Upper lobe of left lung (tissue), 6 donors: Measurements from ENCODE around the gene ATAD2B. TPM values are rescaled to one million over a fixed set of nuclear protein-coding genes. Genes with fewer than 3 reads are reported as not detected.
A peak's percentile ranks its signal among the peaks of the same experiment; 100 is the strongest.

ENCODE experiments used
- ATAC-seq, 2 donors: fragments of 200-7000 bp; cut with Tn5 transposase; one replicate each; pipeline ENCODE4 v1.9.1; 2022; ENCODE audit warnings: mild to moderate bottlenecking in 2 of 2, moderate library complexity in 2 of 2; ENCODE audit not compliant: low FRiP score in 2 of 2
- DNase-seq, 2 donors: peaks; one replicate each; pipeline ENCODE4 v3.0.0-alpha.2; 2019 to 2020
- H3K27ac ChIP-seq, 4 donors: fragments of 200-600 bp; sonication (generic); one replicate each; pipeline ENCODE4 v1.5.1; 2016 to 2019
- H3K27me3 ChIP-seq, 4 donors: fragments of 200-600 bp; sonication (generic); one replicate each; pipeline ENCODE4 v1.5.1; 2017 to 2019
- H3K36me3 ChIP-seq, 4 donors: fragments of 200-600 bp; sonication (generic); one replicate each; pipeline ENCODE4 v1.5.1; 2016 to 2019
- H3K4me1 ChIP-seq, 4 donors: fragments of 200-600 bp; sonication (generic); one replicate each; pipeline ENCODE4 v1.5.1; 2018 to 2019
- H3K4me3 ChIP-seq, 4 donors: fragments of 200-600 bp; sonication (generic); one replicate each; pipeline ENCODE4 v1.5.1; 2017 to 2019; ENCODE audit warnings: mild to moderate bottlenecking in 2 of 4, moderate library complexity in 1 of 4
- H3K9me3 ChIP-seq, 4 donors: fragments of 200-600 bp; sonication (generic); one replicate each; pipeline ENCODE4 v1.5.1; 2018 to 2019
- CTCF ChIP-seq, 6 experiments: fragments of 450-650 bp in 4 of 6; fragments of 200-600 bp in 2 of 6; sonication (generic) in 2 of 6; IDR thresholded peaks; one replicate each; pipeline ENCODE4 v1.5.1; 2016 to 2019; ENCODE audit warnings: antibody characterized with exemption in 6 of 6
- EP300 ChIP-seq, 4 donors: sonication (generic); formaldehyde crosslinking; IDR thresholded peaks; one replicate each; pipeline ENCODE4 v1.5.1; 2017; ENCODE audit warnings: antibody characterized with exemption in 4 of 4, control low read depth in 2 of 4
- POLR2A ChIP-seq, 4 donors: fragments of 450-650 bp; IDR thresholded peaks; one replicate each; pipeline ENCODE4 v1.5.1; 2016 to 2017; ENCODE audit warnings: antibody characterized with exemption in 4 of 4, mild to moderate bottlenecking in 2 of 4
- POLR2AphosphoS5 ChIP-seq, 2 donors: sonication (generic); formaldehyde crosslinking; IDR thresholded peaks; one replicate each; pipeline ENCODE4 v1.5.1; 2017; ENCODE audit warnings: antibody characterized with exemption in 2 of 2
- WGBS, 2 donors: methylation state at CpG; one replicate each; pipeline ENCODE4 v1.1.5; 2017 to 2018; 5-methylcytosine and 5-hydroxymethylcytosine counted together
- total RNA-seq, 6 donors: library from RNA; depleted of rRNA in 4 of 6; stranded (reverse); fragments of >200 nt in 4 of 6; gene quantifications; one replicate each; pipeline versions ENCODE4 v1.1.0 to v1.2.1, GENCODE V29; 2016 to 2021
- donor health status: DM: no; HTN: no; CAD: no; lungs with moderate emphysema.
- donor health status: DM: no; HTN: yes; CAD: no; lungs with severe emphysema.

Gene ATAD2B
- total RNA-seq, 6 donors from 2014 or later, result 17.8 to 51.3 (median 25.3) TPM

- DNase-seq (peak in 1 of 2 donors; percentile 76), ATAC-seq (no peak)
- H3K27ac ChIP-seq, result no peak overlapping the region
- no peak for TF ChIP-seq EP300 (IDR thresholded peaks at IDR 0.05)
- TF ChIP-seq POLR2AphosphoS5 (IDR thresholded peaks at IDR 0.05), result no peak
- WGBS, 2 donors, result 95 to 100% methylated on average over 4 to 9 of the region's 9 CpGs
- no peak overlapping the region for H3K4me3 ChIP-seq
- H3K4me1 ChIP-seq, result no peaks in the 10 kb centered on the region
- H3K27me3 ChIP-seq, result no peaks in the 10 kb centered on the region
- no peaks in the 10 kb centered on the region for H3K9me3 ChIP-seq
- H3K36me3 ChIP-seq, result peaks cover 0 to 17% (median 8%) of the 10 kb centered on the region in 4 donors
Measured at GRCh38 chr2:23835988-23836387, 90.9 kb downstream of the ATAD2B start.

- no peaks in the 10 kb centered on the region for H3K9me3 ChIP-seq
- peaks cover 0 to 17% (median 8%) of the 10 kb centered on the region in 4 donors for H3K36me3 ChIP-seq
- TF ChIP-seq EP300 (IDR thresholded peaks at IDR 0.05), result no peak
- TF ChIP-seq POLR2A (IDR thresholded peaks at IDR 0.05), result no peak
- no peaks in the 10 kb centered on the region for H3K4me1 ChIP-seq
- no peak overlapping the region for H3K27ac ChIP-seq
- no peak for DNase-seq
- ATAC-seq, result no peak
- H3K27me3 ChIP-seq, result no peaks in the 10 kb centered on the region
- H3K4me3 ChIP-seq, result no peak overlapping the region
- WGBS, 2 donors, result 99 to 100% methylated on average over 5 of the region's 5 CpGs
Measured at GRCh38 chr2:23835423-23835822, 91.5 kb downstream of the ATAD2B start.

GRCh38 chr2:23828986-23829385, 97.9 kb downstream of the ATAD2B start:
- TF ChIP-seq EP300 (IDR thresholded peaks at IDR 0.05) (no peak), POLR2AphosphoS5 (IDR thresholded peaks at IDR 0.05) (no peak), CTCF (IDR thresholded peaks at IDR 0.05) (no peak), POLR2A (IDR thresholded peaks at IDR 0.05) (no peak)
- 97 to 100% methylated on average over 1 of the region's 1 CpG for WGBS, 2 donors
- H3K9me3 ChIP-seq, result no peaks in the 10 kb centered on the region
- no peaks in the 10 kb centered on the region for H3K4me1 ChIP-seq
- H3K4me3 ChIP-seq, result no peak overlapping the region
- no peak overlapping the region for H3K27ac ChIP-seq
- no peak for DNase-seq
- peaks cover 0 to 11% (median 0%) of the 10 kb centered on the region in 4 donors for H3K36me3 ChIP-seq
- ATAC-seq, result no peak
- H3K27me3 ChIP-seq, result no peaks in the 10 kb centered on the region

- Histone ChIP-seq H3K27ac (no peak overlapping the region), H3K9me3 (no peaks in the 10 kb centered on the region), H3K36me3 (peaks cover 0 to 11% (median 0%) of the 10 kb centered on the region in 4 donors), H3K4me3 (no peak overlapping the region), H3K27me3 (no peaks in the 10 kb centered on the region), H3K4me1 (no peaks in the 10 kb centered on the region)
- ATAC-seq, result no peak
- DNase-seq, result no peak
- TF ChIP-seq POLR2AphosphoS5 (IDR thresholded peaks at IDR 0.05) (no peak), CTCF (IDR thresholded peaks at IDR 0.05) (no peak), EP300 (IDR thresholded peaks at IDR 0.05) (no peak), POLR2A (IDR thresholded peaks at IDR 0.05) (no peak)
- 74% methylated on average over 1 of the region's 1 CpG for WGBS, 2 donors
Measured at GRCh38 chr2:23828256-23828980, 98.5 kb downstream of the ATAD2B start.

- Histone ChIP-seq H3K27me3 (no peaks in the 10 kb centered on the region), H3K27ac (no peak overlapping the region), H3K36me3 (peaks cover 0 to 22% (median 3%) of the 10 kb centered on the region in 4 donors), H3K9me3 (no peaks in the 10 kb centered on the region), H3K4me1 (no peaks in the 10 kb centered on the region), H3K4me3 (no peak overlapping the region)
- TF ChIP-seq POLR2AphosphoS5 (IDR thresholded peaks at IDR 0.05), result no peak
- no peak for TF ChIP-seq POLR2A (IDR thresholded peaks at IDR 0.05)
- no peak for TF ChIP-seq EP300 (IDR thresholded peaks at IDR 0.05)
- no peak for TF ChIP-seq CTCF (IDR thresholded peaks at IDR 0.05)
- ATAC-seq, result no peak
- no peak for DNase-seq
- 85 to 97% methylated on average over 1 of the region's 1 CpG for WGBS, 2 donors
Measured at GRCh38 chr2:23827287-23827686, 99.6 kb downstream of the ATAD2B start.

- no peaks in the 10 kb centered on the region for H3K9me3 ChIP-seq
- no peaks in the 10 kb centered on the region for H3K4me1 ChIP-seq
- no peak for DNase-seq
- peaks cover 0 to 27% (median 5%) of the 10 kb centered on the region in 4 donors for H3K36me3 ChIP-seq
- WGBS, 2 donors, result 87 to 92% methylated on average over 3 of the region's 3 CpGs
- no peak for ATAC-seq
- TF ChIP-seq CTCF (IDR thresholded peaks at IDR 0.05), result no peak
- no peak for TF ChIP-seq POLR2AphosphoS5 (IDR thresholded peaks at IDR 0.05)
- TF ChIP-seq POLR2A (IDR thresholded peaks at IDR 0.05), result no peak
- TF ChIP-seq EP300 (IDR thresholded peaks at IDR 0.05), result no peak
- no peak overlapping the region for H3K4me3 ChIP-seq
- H3K27me3 ChIP-seq, result no peaks in the 10 kb centered on the region
- H3K27ac ChIP-seq, result no peak overlapping the region
Measured at GRCh38 chr2:23826771-23827170, 100.2 kb downstream of the ATAD2B start.
